Astrocyte of the cerebellum (primary cell): ENCODE measurements around the gene IQCF2.

ENCODE experiments used
- DNase-seq: peaks from one replicate; pipeline ENCODE4 v3.0.0-alpha.2; 2011; ENCODE audit warnings: low read depth
- H3K4me3 ChIP-seq: 2 replicates; pipeline ENCODE4 v1.5.1; 2011; ENCODE audit warnings: mild to moderate bottlenecking, low read depth, low read length, moderate library complexity
- CTCF ChIP-seq: IDR thresholded peaks from 2 replicates; pipeline ENCODE4 v1.5.1; 2012; ENCODE audit warnings: low read length, low read depth, moderate library complexity, mild to moderate bottlenecking; ENCODE audit errors: missing control alignments
- in situ Hi-C: cut with HindIII; loops from 2 replicates; pipeline ENCODE4 v1.10.0; 2017; ENCODE audit warnings: low sequenced_read_pairs

IQCF2 gene

GRCh38 chr3:51904034-51904823 is 42.8 kb downstream of the IQCF2 start:
- no peak for DNase-seq
- no peak overlapping the region for H3K4me3 ChIP-seq
- in situ Hi-C loops: no loop called here
- TF ChIP-seq CTCF: no peak

- in situ Hi-C loops: no loop called here
- TF ChIP-seq CTCF: no peak
- DNase-seq: no peak
- H3K4me3 ChIP-seq: no peak overlapping the region
Observed at GRCh38 chr3:51908026-51908425, 46.6 kb downstream of the IQCF2 start.
